Sciatic nerve (tissue), 2 donors: Measurements from ENCODE around the gene TAF5L. TPM values are rescaled to one million over a fixed set of nuclear protein-coding genes. Genes with fewer than 3 reads are reported as not detected.
"Not testable (repeated sequence)": the region's sequence is repeated elsewhere in the genome, so short reads cannot be mapped to it uniquely, and the experiment has no call there.

Experiments used
- ATAC-seq: fragments of 200-7000 bp; cut with Tn5 transposase; one replicate; pipeline ENCODE4 v1.9.1; 2020; ENCODE audit warnings: mild to moderate bottlenecking, moderate library complexity
- DNase-seq: peaks from one replicate; pipeline ENCODE4 v3.0.0-alpha.2; 2020; ENCODE audit warnings: low spot score
- intact Hi-C: fragments of 100-400 bp; cut with DNase I; formaldehyde crosslinking; loops from one replicate; pipeline ENCODE4 v1.14.2; 2022
- total RNA-seq: library from RNA; stranded (reverse); fragmentation: NEBNext Ultra II Directional; extraction: Animal tissue kit (Norgen Biotek cat#: 25700); gene quantifications from one replicate; pipeline ENCODE4 v1.2.1, GENCODE V29; 2021
- donor health status: DM: no; HTN: no; CAD: no.
- donor health status: DM: no; HTN: no; CAD: no.

Gene TAF5L
- total RNA-seq, 1 donor from 2014 or later: 15.2 TPM

GRCh38 chr1:229582011-229582694 lies 43.8 kb downstream of the TAF5L start:
- DNase-seq (peak; percentile 67), ATAC-seq (peak; percentile 71)
- intact Hi-C loops: no loop called here

- no peak for ATAC-seq
- intact Hi-C loops: no loop called here
- DNase-seq: no peak
These were observed 44.4 kb downstream of the TAF5L start for GRCh38 chr1:229581485-229581884.

GRCh38 chr1:229579059-229579673 lies 46.8 kb downstream of the TAF5L start:
- peak; percentile 92 for ATAC-seq
- DNase-seq: peak; percentile 68
- intact Hi-C loops: no loop called here

- DNase-seq (no peak), ATAC-seq (no peak)
- intact Hi-C loops: no loop called here
These were observed 47.5 kb downstream of the TAF5L start for GRCh38 chr1:229578168-229579058.

- intact Hi-C loops: no loop called here
- DNase-seq: no peak
- no peak for ATAC-seq
These were observed 51.1 kb downstream of the TAF5L start for GRCh38 chr1:229574679-229575442.

- ATAC-seq: no peak
- no peak for DNase-seq
- intact Hi-C loops: no loop called here
These were observed 53.6 kb downstream of the TAF5L start for GRCh38 chr1:229572286-229572685.

GRCh38 chr1:229570891-229571516 lies 54.9 kb downstream of the TAF5L start:
- intact Hi-C loops: no loop called here
- no peak for ATAC-seq
- no peak for DNase-seq

- ATAC-seq (no peak), DNase-seq (no peak)
- intact Hi-C loops: no loop called here
These were observed 55.6 kb downstream of the TAF5L start for GRCh38 chr1:229570305-229570704.

GRCh38 chr1:229567109-229567868 lies 58.6 kb downstream of the TAF5L start:
- no peak for ATAC-seq
- no peak for DNase-seq
- intact Hi-C loops: loop anchor here (10.0 kb wide), 1 partner anchor 58 kb away; the partner anchor contains the start of genes TAF5L and URB2

GRCh38 chr1:229563701-229564100 lies 62.2 kb downstream of the TAF5L start:
- DNase-seq: no peak
- intact Hi-C loops: loop anchor here (10.0 kb wide), 1 partner anchor 61 kb away; the partner anchor contains the start of genes TAF5L and URB2
- peak; percentile 21 for ATAC-seq

- intact Hi-C loops: loop anchor here (10.0 kb wide), 1 partner anchor 62 kb away; the partner anchor contains the start of genes TAF5L and URB2
- ATAC-seq (no peak), DNase-seq (no peak)
These were observed 62.7 kb downstream of the TAF5L start for GRCh38 chr1:229563241-229563640.

GRCh38 chr1:229562686-229563085 lies 63.2 kb downstream of the TAF5L start:
- no peak for ATAC-seq
- no peak for DNase-seq
- intact Hi-C loops: loop anchor here (10.0 kb wide), 1 partner anchor 62 kb away; the partner anchor contains the start of genes TAF5L and URB2

GRCh38 chr1:229561141-229561540 lies 64.8 kb downstream of the TAF5L start:
- intact Hi-C loops: loop anchor here (10.0 kb wide), 1 partner anchor 64 kb away; the partner anchor contains the start of genes TAF5L and URB2
- DNase-seq (no peak), ATAC-seq (no peak)

- DNase-seq: not testable (repeated sequence)
These were observed 65.8 kb downstream of the TAF5L start for GRCh38 chr1:229560124-229560523.

GRCh38 chr1:229559336-229559801 lies 66.6 kb downstream of the TAF5L start:
- DNase-seq, ATAC-seq, intact Hi-C loops: not testable (repeated sequence)

More at GRCh38 chr1:229560124-229560523, 65.8 kb downstream of the TAF5L start:
- intact Hi-C loops: loop anchor here (10.0 kb wide), 1 partner anchor 65 kb away; the partner anchor contains the start of genes TAF5L and URB2
- not testable (repeated sequence) for ATAC-seq

GRCh38 chr1:229558460-229559335 lies 67.2 kb downstream of the TAF5L start, which contains the start of gene ABCB10:
Gene ABCB10, minus strand, starts transcription at chr1:229558707. Its CDS starts 55 bp downstream, at chr1:229558652.
- peak; percentile 98 for ATAC-seq
- DNase-seq: peak; percentile 97
- intact Hi-C loops: no loop called here
